BLaER1 (cell line): ENCODE measurements around the gene CANX.

Experiments
- H3K27ac ChIP-seq: shearing (Covaris generic); formaldehyde crosslinking; 2 replicates; pipeline ENCODE4 v1.8.1; 2022
- H3K27me3 ChIP-seq: shearing (Covaris generic); formaldehyde crosslinking; 2 replicates; pipeline ENCODE4 v1.8.1; 2022
- H3K36me3 ChIP-seq: shearing (Covaris generic); formaldehyde crosslinking; 2 replicates; pipeline ENCODE4 v1.8.1; 2022
- H3K4me1 ChIP-seq: shearing (Covaris generic); formaldehyde crosslinking; 2 replicates; pipeline ENCODE4 v1.8.1; 2022
- H3K4me2 ChIP-seq: shearing (Covaris generic); formaldehyde crosslinking; 2 replicates; pipeline ENCODE4 v1.8.1; 2022
- H3K4me3 ChIP-seq: shearing (Covaris generic); formaldehyde crosslinking; 2 replicates; pipeline ENCODE4 v1.8.1; 2022
- H3K9ac ChIP-seq: shearing (Covaris generic); formaldehyde crosslinking; 2 replicates; pipeline ENCODE4 v1.8.1; 2022
- H3K9me3 ChIP-seq: shearing (Covaris generic); formaldehyde crosslinking; 2 replicates; pipeline ENCODE4 v1.8.1; 2022
- H4K20me1 ChIP-seq: shearing (Covaris generic); formaldehyde crosslinking; 2 replicates; pipeline ENCODE4 v1.8.1; 2022
- Cebpa-rat ChIP-seq: shearing (Covaris generic); IDR thresholded peaks from 2 replicates; pipeline ENCODE4 v1.8.1; 2022

Gene CANX

DNA sequence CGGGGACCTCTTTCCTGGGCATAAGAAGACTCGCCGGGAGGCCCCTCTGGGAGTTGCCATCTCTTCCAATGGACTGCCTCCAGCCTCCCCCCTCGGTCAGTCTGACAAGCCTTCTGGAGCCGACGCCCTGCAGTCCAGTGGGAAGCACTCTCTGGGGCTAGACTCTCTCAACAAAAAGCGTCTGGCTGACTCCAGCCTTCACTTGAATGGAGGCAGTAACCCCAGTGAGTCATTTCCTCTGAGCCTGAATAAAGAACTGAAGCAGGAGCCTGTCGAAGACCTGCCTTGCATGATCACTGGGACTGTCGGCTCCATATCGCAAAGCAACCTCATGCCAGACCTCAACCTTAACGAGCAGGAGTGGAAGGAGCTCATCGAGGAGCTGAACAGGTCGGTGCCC is 66.6 kb downstream of the CANX start:
- H3K9ac ChIP-seq = no peak overlapping the region
- H3K4me2 ChIP-seq = no peak overlapping the region

DNA sequence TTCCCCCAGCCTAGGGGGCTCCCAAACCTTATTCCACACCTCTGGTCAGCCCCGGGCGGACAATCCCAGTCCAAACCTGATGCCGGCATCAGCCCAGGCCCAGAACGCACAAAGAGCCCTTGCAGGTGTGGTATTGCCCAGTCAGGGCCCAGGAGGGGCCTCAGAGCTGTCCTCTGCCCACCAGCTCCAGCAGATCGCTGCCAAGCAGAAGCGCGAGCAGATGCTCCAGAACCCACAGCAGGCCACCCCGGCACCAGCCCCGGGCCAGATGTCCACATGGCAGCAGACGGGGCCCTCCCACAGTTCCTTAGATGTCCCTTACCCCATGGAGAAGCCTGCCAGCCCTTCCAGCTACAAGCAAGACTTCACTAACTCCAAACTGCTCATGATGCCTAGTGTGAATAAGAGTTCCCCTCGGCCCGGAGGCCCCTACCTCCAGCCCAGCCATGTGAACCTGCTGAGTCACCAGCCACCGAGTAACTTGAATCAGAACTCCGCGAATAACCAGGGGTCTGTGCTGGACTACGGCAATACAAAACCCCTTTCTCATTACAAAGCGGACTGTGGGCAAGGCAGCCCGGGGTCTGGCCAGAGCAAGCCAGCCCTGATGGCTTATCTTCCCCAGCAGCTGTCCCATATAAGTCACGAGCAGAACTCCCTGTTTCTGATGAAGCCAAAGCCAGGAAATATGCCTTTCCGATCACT is 67.4 kb downstream of the CANX start:
- no peak overlapping the region; the same call in 1 of the 2 replicates for H3K9ac ChIP-seq
- H3K4me1 ChIP-seq = peaks cover 25% of the 10 kb centered on the region
- no peak overlapping the region for H3K4me2 ChIP-seq
- H3K36me3 ChIP-seq = peaks cover 77% of the 10 kb centered on the region
- H4K20me1 ChIP-seq = peaks cover 100% of the 10 kb centered on the region
- H3K4me3 ChIP-seq = no peak overlapping the region
- no peak for TF ChIP-seq Cebpa-rat
- no peak overlapping the region for H3K27ac ChIP-seq
- no peaks in the 10 kb centered on the region for H3K9me3 ChIP-seq
- no peaks in the 10 kb centered on the region for H3K27me3 ChIP-seq

More for the DNA sequence above, 66.6 kb downstream of the CANX start:
- Histone ChIP-seq H3K36me3 (peaks cover 69% of the 10 kb centered on the region), H3K27me3 (no peaks in the 10 kb centered on the region), H3K4me1 (peaks cover 29% of the 10 kb centered on the region), H3K9me3 (no peaks in the 10 kb centered on the region), H3K4me3 (no peak overlapping the region), H3K27ac (no peak overlapping the region), H4K20me1 (peaks cover 100% of the 10 kb centered on the region)
- TF ChIP-seq Cebpa-rat = no peak

DNA sequence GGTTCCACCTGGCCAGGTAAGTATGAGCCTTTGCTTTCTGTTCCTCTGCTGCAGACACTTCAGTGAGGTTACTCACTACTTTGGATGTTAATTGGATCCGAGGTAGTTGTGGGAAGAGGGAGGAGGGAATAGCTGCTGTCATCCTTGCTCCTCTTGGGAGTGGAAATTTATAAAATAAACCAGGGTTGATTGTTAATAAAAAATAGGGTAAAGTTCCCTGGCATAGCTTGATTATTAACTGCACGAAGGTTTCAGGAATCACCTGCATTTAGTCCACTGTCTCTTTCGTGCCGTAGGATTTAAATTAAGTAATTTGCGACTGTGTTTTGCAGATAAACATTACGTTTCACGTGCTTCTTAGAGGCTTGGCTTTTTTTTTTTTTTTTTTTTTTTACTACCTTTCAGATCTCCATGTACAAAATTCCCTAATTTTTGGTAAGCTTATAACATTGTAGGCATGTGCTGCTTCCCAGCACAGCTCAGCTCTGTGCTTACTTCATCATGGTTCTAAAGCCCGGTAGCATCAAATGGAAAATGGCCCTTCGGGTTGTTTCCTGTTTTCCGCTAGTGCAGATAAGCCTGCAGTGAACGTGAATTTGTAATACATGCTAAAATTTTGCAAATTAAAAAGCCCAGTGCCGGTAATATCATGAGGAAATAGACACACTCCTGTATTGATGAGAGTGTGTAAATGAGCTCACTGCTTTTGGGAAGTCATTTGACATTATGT is 68.1 kb downstream of the CANX start:
- no peaks in the 10 kb centered on the region for H3K27me3 ChIP-seq
- no peaks in the 10 kb centered on the region for H3K9me3 ChIP-seq
- peaks cover 18% of the 10 kb centered on the region for H3K4me1 ChIP-seq
- H3K4me2 ChIP-seq = no peak overlapping the region
- H4K20me1 ChIP-seq = peaks cover 100% of the 10 kb centered on the region
- TF ChIP-seq Cebpa-rat = no peak
- peaks cover 84% of the 10 kb centered on the region for H3K36me3 ChIP-seq
- H3K27ac ChIP-seq = no peak overlapping the region
- no peak overlapping the region for H3K4me3 ChIP-seq
- no peak overlapping the region; the same call in 1 of the 2 replicates for H3K9ac ChIP-seq

GRCh38 chr5:179767496-179768100 is 68.8 kb downstream of the CANX start:
- H3K4me2 ChIP-seq = no peak overlapping the region
- H3K4me1 ChIP-seq = peaks cover 11% of the 10 kb centered on the region
- no peak for TF ChIP-seq Cebpa-rat
- H4K20me1 ChIP-seq = peaks cover 97% of the 10 kb centered on the region
- no peaks in the 10 kb centered on the region for H3K27me3 ChIP-seq
- H3K36me3 ChIP-seq = peaks cover 91% of the 10 kb centered on the region
- H3K27ac ChIP-seq = no peak overlapping the region
- no peaks in the 10 kb centered on the region for H3K9me3 ChIP-seq
- H3K4me3 ChIP-seq = no peak overlapping the region
- no peak overlapping the region for H3K9ac ChIP-seq

DNA sequence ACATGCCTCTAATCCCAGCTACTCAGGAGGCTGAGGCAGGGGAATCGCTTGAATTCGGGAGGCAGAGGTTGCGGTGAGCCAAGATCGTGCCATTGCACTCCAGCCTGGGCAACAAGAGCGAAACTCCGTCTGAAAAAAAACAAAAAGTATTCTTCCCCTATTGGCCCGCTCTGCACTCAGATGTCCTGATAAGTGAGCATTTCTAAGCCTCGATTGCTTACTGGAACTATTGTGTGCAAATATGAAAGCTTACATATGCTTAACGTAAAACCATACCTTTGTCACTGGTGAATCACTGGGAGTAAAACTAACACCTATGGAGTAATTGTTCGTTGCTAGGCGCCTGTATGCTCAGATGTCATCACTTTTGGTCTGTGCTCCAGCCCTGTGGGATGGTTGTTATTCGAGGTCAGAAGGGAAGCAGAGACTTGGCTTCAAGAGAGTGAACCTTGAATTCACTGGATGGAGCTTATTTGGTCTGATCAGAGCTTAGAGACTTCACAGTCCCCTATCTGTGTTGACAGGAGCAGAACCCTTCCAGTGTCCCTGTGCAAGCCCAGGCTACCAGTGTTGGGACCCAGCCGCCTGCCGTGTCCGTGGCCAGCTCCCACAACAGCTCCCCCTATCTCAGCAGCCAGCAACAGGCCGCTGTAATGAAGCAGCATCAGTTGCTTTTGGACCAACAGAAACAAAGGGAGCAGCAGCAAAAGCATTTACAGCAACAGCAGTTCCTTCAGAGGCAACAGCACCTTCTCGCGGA is 69.7 kb downstream of the CANX start:
- Histone ChIP-seq H3K4me3 (no peak overlapping the region), H3K4me1 (peaks cover 2% of the 10 kb centered on the region; the same call in 1 of the 2 replicates), H3K4me2 (no peak overlapping the region), H4K20me1 (peaks cover 97% of the 10 kb centered on the region), H3K9ac (no peak overlapping the region), H3K27me3 (no peaks in the 10 kb centered on the region), H3K27ac (no peak overlapping the region), H3K9me3 (no peaks in the 10 kb centered on the region), H3K36me3 (peaks cover 100% of the 10 kb centered on the region)
- no peak for TF ChIP-seq Cebpa-rat

- Histone ChIP-seq H3K9ac (no peak overlapping the region), H3K27ac (no peak overlapping the region), H4K20me1 (peaks cover 97% of the 10 kb centered on the region), H3K4me1 (no peaks in the 10 kb centered on the region), H3K9me3 (no peaks in the 10 kb centered on the region), H3K4me2 (no peak overlapping the region), H3K36me3 (peaks cover 100% of the 10 kb centered on the region), H3K4me3 (no peak overlapping the region), H3K27me3 (no peaks in the 10 kb centered on the region)
- no peak for TF ChIP-seq Cebpa-rat
These were observed 70.5 kb downstream of the CANX start for GRCh38 chr5:179769271-179769670.

DNA sequence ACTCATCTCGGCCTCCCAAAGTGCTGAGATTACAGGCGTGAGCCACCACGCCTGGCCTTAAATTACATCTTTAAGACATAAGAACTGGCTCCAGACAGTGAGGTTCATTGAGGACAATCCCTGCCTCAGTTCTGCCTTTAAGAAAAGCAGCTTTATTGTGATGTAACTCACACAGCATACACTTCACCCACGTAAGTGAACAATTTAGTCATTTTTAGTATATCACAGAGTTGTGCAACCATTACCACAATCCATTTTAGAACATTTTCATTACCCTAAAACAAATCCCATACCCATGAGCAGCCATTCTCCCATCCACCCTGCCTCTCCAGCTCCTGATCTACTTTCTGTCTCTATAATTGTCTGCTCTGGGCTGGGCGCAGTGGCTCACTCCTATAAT is 71.0 kb downstream of the CANX start:
- no peak overlapping the region for H3K9ac ChIP-seq
- no peak overlapping the region for H3K27ac ChIP-seq
- H3K9me3 ChIP-seq = no peaks in the 10 kb centered on the region
- peaks cover 100% of the 10 kb centered on the region for H3K36me3 ChIP-seq
- H3K4me2 ChIP-seq = no peak overlapping the region
- no peak for TF ChIP-seq Cebpa-rat
- H3K4me3 ChIP-seq = no peak overlapping the region
- no peaks in the 10 kb centered on the region for H3K4me1 ChIP-seq
- peaks cover 97% of the 10 kb centered on the region for H4K20me1 ChIP-seq
- H3K27me3 ChIP-seq = no peaks in the 10 kb centered on the region

DNA sequence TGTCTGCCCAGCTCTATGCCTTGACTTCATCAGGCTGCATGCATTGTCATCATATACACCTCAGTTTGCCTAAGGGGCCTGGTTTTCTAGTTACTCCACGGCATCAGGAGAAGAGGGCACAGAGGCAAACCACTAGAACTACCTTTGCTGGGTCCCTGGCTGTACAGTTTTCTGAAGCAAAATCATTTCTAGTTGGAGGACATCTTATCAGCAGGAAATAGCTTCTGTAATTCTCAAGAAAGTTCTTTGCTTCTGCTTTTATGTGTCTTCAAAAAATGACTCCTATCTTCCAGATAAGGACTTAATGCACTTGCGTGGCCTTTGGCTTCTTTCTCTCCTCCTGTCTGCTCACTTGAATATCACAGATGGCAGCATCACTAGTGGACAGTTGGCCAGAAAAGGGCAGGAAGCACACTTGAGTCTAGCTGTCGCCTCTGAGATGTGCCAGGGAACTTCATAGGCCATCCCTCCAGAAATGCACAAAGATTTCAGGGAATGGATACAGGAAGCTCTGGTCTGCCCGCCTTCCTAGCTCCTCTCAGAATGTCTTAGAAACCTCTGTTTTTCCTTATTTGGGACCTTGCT is 72.6 kb downstream of the CANX start:
- Histone ChIP-seq H3K27me3 (no peaks in the 10 kb centered on the region), H3K4me3 (no peak overlapping the region), H3K4me1 (no peaks in the 10 kb centered on the region), H4K20me1 (peaks cover 97% of the 10 kb centered on the region), H3K36me3 (peaks cover 100% of the 10 kb centered on the region), H3K4me2 (no peak overlapping the region), H3K9ac (no peak overlapping the region), H3K9me3 (no peaks in the 10 kb centered on the region), H3K27ac (no peak overlapping the region)
- TF ChIP-seq Cebpa-rat = no peak

- Histone ChIP-seq H3K9me3 (no peaks in the 10 kb centered on the region), H3K36me3 (peaks cover 100% of the 10 kb centered on the region), H3K4me1 (no peaks in the 10 kb centered on the region), H3K4me2 (no peak overlapping the region), H3K27me3 (no peaks in the 10 kb centered on the region), H3K27ac (no peak overlapping the region), H3K9ac (no peak overlapping the region), H3K4me3 (no peak overlapping the region), H4K20me1 (peaks cover 97% of the 10 kb centered on the region)
- no peak for TF ChIP-seq Cebpa-rat
These were observed 73.6 kb downstream of the CANX start for GRCh38 chr5:179772351-179772750.
